ENCODE results near the gene LYPLAL1. TPM values are rescaled to one million over a fixed set of nuclear protein-coding genes. Genes with fewer than 3 reads are reported as not detected.
A peak's percentile ranks its signal among the peaks of the same experiment; 100 is the strongest.
"Not testable (repeated sequence)": the region's sequence is repeated elsewhere in the genome, so short reads cannot be mapped to it uniquely, and the experiment has no call there.

Gene LYPLAL1
- total RNA-seq, 1 donor from 2014 or later: 35.3 TPM

- no peak for TF ChIP-seq CTCF (IDR thresholded peaks at IDR 0.05; ENCODE audit: unreplicated experiment)
- Mint-ChIP-seq H3K27me3 (ENCODE audit: low read depth) (no peaks in the 10 kb centered on the region), H3K9me3 (no peaks in the 10 kb centered on the region), H3K4me1 (peaks cover 9% of the 10 kb centered on the region), H3K27ac (no peak overlapping the region), H3K4me3 (no peak overlapping the region), H3K36me3 (no peaks in the 10 kb centered on the region)
- no peak for DNase-seq (ENCODE audit: low spot score in 2 of 2, unreplicated experiment in 2 of 2)
Measured at GRCh38 chr1:219236933-219237610, 63.4 kb downstream of the LYPLAL1 start.

DNA sequence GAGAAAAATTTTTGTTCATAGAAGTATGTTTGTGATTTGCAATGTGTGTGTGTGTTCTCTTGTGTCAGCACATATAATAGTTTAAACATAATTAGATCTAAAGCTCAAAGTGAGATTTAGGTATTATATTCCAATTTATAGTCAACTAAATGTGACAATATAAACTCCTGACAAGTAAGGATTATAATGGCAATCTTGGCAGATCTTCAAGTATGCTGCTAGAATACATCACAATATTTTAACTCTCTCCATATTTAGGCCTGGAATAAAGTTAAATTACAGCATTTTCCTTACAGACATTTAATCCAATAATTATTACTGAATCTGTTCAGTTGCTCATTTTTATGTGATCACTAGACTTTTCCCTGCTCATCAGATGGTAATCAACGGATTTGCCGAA, 65.8 kb downstream of the LYPLAL1 start:
- no peaks in the 10 kb centered on the region for H3K27me3 Mint-ChIP-seq (ENCODE audit: low read depth)
- peaks cover 4% of the 10 kb centered on the region for H3K9me3 Mint-ChIP-seq
- H3K36me3 Mint-ChIP-seq: peaks cover 2% of the 10 kb centered on the region
- H3K4me1 Mint-ChIP-seq: peaks cover 9% of the 10 kb centered on the region
- H3K4me3 Mint-ChIP-seq: no peak overlapping the region
- TF ChIP-seq CTCF (IDR thresholded peaks at IDR 0.05; ENCODE audit: unreplicated experiment): no peak
- no peak for DNase-seq (ENCODE audit: low spot score in 2 of 2, unreplicated experiment in 2 of 2)
- H3K27ac Mint-ChIP-seq: peak overlapping the region; percentile 53

DNA sequence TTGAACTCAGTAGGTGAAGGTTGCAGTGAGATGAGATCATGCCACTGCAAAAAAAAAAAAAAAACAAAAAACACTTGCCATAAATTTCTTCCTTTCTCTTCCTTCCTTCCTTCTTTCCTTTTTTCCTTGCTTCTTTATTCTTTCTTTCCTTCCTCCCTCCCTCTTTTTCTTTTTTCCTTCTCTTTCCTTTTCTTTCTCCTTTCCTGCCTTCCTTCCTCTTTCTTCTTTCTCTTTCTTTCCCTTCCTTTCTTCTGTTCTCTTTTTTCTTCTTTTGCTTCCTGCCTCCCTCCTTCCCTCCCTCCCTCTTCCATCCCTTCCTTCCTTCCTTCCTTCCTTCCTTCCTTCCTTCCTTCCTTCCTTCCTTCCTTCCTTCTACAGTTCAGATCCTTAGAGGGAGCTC, 71.2 kb downstream of the LYPLAL1 start:
- Mint-ChIP-seq H3K4me1 (peaks cover 3% of the 10 kb centered on the region), H3K36me3 (peaks cover 2% of the 10 kb centered on the region), H3K27ac (no peak overlapping the region), H3K27me3 (ENCODE audit: low read depth) (no peaks in the 10 kb centered on the region), H3K4me3 (no peak overlapping the region), H3K9me3 (peaks cover 4% of the 10 kb centered on the region)
- DNase-seq (ENCODE audit: low spot score in 2 of 2, unreplicated experiment in 2 of 2): no peak
- TF ChIP-seq CTCF (IDR thresholded peaks at IDR 0.05; ENCODE audit: unreplicated experiment): no peak

GRCh38 chr1:219247441-219247840, 73.8 kb downstream of the LYPLAL1 start:
- Mint-ChIP-seq H3K36me3 (peaks cover 15% of the 10 kb centered on the region), H3K27ac (no peak overlapping the region), H3K4me1 (no peaks in the 10 kb centered on the region), H3K27me3 (ENCODE audit: low read depth) (no peaks in the 10 kb centered on the region), H3K4me3 (no peak overlapping the region), H3K9me3 (peaks cover 25% of the 10 kb centered on the region)
- TF ChIP-seq CTCF (IDR thresholded peaks at IDR 0.05; ENCODE audit: unreplicated experiment): no peak
- no peak for DNase-seq (ENCODE audit: low spot score in 2 of 2, unreplicated experiment in 2 of 2)

DNA sequence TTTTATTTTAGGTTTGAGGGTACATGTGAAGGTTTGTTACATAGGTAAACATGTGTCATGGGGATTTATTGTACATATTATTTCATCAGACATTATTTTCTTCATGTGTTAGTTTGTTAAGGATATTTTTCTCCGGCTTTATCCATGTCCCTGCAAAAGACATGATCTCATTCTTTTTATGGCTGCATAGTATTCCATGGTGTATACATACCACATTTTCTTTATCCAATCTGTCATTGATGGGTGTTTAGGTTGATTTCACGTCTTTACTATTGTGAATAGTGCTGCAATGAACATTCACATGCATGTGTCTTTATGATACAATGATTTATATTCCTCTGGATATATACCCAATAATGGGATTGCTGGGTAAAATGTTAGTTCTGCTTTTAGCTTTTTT, 76.8 kb downstream of the LYPLAL1 start:
- Mint-ChIP-seq H3K36me3 (peaks cover 31% of the 10 kb centered on the region), H3K9me3 (peaks cover 47% of the 10 kb centered on the region)
- not testable (repeated sequence) for H3K4me3 Mint-ChIP-seq; H3K4me1 Mint-ChIP-seq; H3K27me3 Mint-ChIP-seq (ENCODE audit: low read depth); DNase-seq (ENCODE audit: low spot score in 2 of 2, unreplicated experiment in 2 of 2); H3K27ac Mint-ChIP-seq

- H3K27me3 Mint-ChIP-seq (ENCODE audit: low read depth): no peaks in the 10 kb centered on the region
- no peak for DNase-seq (ENCODE audit: low spot score in 2 of 2, unreplicated experiment in 2 of 2)
- H3K36me3 Mint-ChIP-seq: peaks cover 35% of the 10 kb centered on the region
- TF ChIP-seq CTCF (IDR thresholded peaks at IDR 0.05; ENCODE audit: unreplicated experiment): no peak
- H3K27ac Mint-ChIP-seq: no peak overlapping the region
- peaks cover 79% of the 10 kb centered on the region for H3K9me3 Mint-ChIP-seq
- no peak overlapping the region for H3K4me3 Mint-ChIP-seq
- H3K4me1 Mint-ChIP-seq: no peaks in the 10 kb centered on the region
Measured at GRCh38 chr1:219257751-219258150, 84.1 kb downstream of the LYPLAL1 start.
